GM18511 (cell line): ENCODE data around the gene PLB1.
"Not testable (repeated sequence)": the region's sequence is repeated elsewhere in the genome, so short reads cannot be mapped to it uniquely, and the experiment has no call there.

Source experiments
- ATAC-seq: cut with Tn5 transposase; IDR thresholded peaks from one replicate; pipeline ENCODE4 v1.9.1; 2021; ENCODE audit warnings: mild to moderate bottlenecking, moderate library complexity; ENCODE audit not compliant: unreplicated experiment

PLB1 gene

GRCh38 chr2:28533044-28533680 lies 37.3 kb downstream of the PLB1 start:
- ATAC-seq: no peak

DNA sequence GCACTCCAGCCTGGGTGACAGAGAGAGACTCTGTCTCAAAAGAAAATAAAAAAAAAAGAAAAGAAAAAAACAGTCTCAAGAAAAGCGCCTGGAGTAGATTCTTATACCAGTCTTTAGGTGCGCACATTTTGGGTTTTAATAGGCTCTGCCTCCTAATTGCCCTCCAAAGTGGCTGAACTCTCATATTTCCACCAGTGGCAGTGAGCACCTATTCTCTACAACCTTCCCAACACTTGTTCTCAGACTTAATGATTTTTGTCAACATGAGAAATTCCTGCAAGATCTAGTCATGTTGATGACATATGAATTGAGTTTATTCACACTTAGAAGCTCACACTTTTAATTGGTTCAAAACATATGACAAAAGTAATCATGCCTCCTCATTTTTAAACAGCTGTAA lies 39.0 kb downstream of the PLB1 start:
- no peak for ATAC-seq

- no peak for ATAC-seq
Measured at GRCh38 chr2:28538134-28538533, 42.3 kb downstream of the PLB1 start.

DNA sequence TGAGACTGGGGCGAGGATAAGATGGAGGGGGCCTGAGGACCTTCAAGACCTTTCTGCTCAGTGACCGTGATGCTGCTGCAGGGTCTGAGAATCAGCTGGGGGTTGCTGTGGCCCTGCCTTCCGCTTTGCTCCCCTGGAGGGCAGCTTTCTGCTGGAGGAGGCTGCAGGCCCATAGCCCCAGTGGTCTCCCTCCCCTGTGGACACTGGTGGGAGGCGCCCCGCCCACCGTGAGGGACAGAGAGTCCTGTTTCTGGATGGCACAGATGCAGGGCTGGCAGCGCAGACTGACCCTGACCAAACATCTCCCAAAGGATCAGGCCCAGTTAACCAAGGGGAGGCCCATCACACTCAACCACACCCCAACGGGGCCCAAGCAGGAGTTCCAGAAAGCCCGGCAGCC lies 42.8 kb downstream of the PLB1 start:
- no peak for ATAC-seq

GRCh38 chr2:28539118-28539541 lies 43.3 kb downstream of the PLB1 start:
- no peak for ATAC-seq

DNA sequence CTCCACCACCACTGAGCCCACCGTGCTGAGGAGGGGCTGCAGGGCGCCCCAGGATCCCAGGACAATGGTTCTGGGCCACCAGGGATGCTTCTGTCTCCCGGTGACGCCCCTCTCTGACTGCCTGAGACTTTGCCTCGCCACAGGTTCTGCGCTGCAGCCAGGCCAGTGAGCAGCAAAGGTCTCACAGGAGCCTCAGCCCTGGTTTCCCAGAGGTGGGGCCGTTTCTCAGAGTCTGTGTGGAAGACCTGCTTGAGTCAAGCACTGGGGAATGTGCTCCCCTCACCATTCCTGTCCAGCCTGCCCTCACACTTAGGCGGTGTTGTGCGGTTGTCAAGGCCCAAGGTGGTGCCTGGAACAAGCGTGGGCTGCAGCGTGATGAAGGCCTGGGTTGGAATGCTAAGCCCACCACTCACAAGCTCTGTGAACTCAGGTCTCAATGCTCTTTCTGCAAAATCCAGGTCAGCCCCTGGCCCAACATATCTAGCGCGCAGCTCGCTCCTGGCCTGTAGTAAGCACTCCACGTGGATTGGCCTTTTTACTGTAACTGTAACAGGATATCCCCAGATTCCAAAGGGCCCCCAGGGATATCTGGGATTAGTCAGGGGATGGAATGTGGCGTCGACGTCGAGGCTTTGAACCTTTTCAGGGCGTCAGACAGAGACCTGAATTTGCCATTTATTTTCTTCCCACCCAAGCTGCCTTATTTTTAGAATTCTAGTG lies 47.6 kb downstream of the PLB1 start:
- no peak for ATAC-seq

GRCh38 chr2:28544036-28544346 lies 48.1 kb downstream of the PLB1 start:
- ATAC-seq: no peak

DNA sequence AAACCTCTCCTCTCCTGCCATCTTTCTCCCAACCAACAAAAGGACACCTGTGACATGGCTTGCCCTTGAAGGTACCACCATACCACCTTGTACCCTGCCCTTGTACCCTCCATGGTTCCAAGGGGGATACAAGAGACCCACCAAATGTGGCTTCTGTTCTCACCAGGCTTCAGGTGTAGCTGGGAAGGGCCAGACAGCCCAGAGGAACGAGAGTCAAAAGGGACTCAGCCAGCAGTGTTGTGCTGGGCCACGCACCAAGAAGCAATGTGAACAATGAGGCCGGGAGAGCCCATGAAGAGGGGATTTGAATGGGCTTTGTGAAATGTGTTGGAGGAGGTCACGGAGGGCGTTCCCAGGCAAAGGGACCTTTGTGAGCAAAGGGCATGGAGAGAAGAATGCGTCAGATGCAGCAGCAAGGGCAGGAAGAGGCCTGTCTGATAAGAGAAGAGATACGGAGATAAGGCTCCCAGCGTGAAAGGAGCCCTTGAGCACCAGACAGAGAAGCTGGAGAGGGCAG lies 48.6 kb downstream of the PLB1 start:
- no peak for ATAC-seq

- ATAC-seq: no peak
Measured at GRCh38 chr2:28544922-28545589, 49.2 kb downstream of the PLB1 start.

GRCh38 chr2:28545590-28546200 lies 49.8 kb downstream of the PLB1 start:
- ATAC-seq: no peak

GRCh38 chr2:28546242-28546641 lies 50.4 kb downstream of the PLB1 start:
- ATAC-seq: no peak

- ATAC-seq: no peak
Measured at GRCh38 chr2:28547223-28547860, 51.5 kb downstream of the PLB1 start.

- no peak for ATAC-seq
Measured at GRCh38 chr2:28547906-28548600, 52.2 kb downstream of the PLB1 start.

GRCh38 chr2:28550345-28550744 lies 54.5 kb downstream of the PLB1 start:
- ATAC-seq: not testable (repeated sequence)

- no peak for ATAC-seq
Measured at GRCh38 chr2:28552045-28552823, 56.4 kb downstream of the PLB1 start.

GRCh38 chr2:28556303-28556702 lies 60.4 kb downstream of the PLB1 start:
- ATAC-seq: no peak

- ATAC-seq: no peak
Measured at GRCh38 chr2:28557389-28558131, 61.7 kb downstream of the PLB1 start.

GRCh38 chr2:28558158-28558820 lies 62.4 kb downstream of the PLB1 start:
- ATAC-seq: no peak

DNA sequence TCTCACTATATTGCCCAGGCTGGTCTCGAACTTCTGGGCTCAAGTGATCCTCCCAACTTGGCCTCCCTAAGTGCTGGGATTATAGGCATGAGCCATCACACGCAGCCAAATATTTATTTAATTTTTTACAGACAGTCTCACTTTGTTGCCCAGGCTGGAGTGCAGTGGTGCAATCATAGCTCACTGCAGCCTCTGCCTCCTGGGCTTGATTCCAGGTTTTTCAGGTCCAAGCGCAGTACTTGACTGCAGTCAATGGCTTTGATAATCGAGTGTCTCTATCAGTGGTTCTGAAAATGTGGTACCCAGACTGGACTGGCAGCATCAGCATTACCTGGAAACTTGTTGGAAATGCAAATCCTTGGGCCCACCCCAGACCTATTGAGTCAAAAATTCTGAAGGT lies 63.1 kb downstream of the PLB1 start:
- ATAC-seq: no peak
